HL-60 (cell line): ENCODE data around the gene KLK11.

ENCODE experiments used
- DNase-seq, 2 experiments: peaks; one replicate each; pipeline ENCODE4 v3.0.0-alpha.2; 2010 to 2020; ENCODE audit warnings: low read depth in 1 of 2, low spot score in 1 of 2
- H3K27ac ChIP-seq: fragments of 250-450 bp; sonication (Bioruptor Pico); replicated peaks from 2 replicates; pipeline ENCODE4 v1.5.1; 2020; ENCODE audit warnings: mild to moderate bottlenecking, moderate library complexity
- H3K27me3 ChIP-seq: fragments of 250-450 bp; sonication (Bioruptor Pico); 2 replicates; pipeline ENCODE4 v1.5.1; 2021; ENCODE audit warnings: mild to moderate bottlenecking, moderate library complexity; ENCODE audit not compliant: insufficient read depth, poor library complexity, severe bottlenecking
- H3K4me3 ChIP-seq: replicated peaks from 2 replicates; pipeline ENCODE4 v1.5.1; 2011; ENCODE audit warnings: mild to moderate bottlenecking, control low read depth, low read length; ENCODE audit not compliant: insufficient read depth
- CTCF ChIP-seq: IDR thresholded peaks from one replicate; pipeline ENCODE4 v1.5.1; 2011; ENCODE audit warnings: low read length, control low read depth, inconsistent platforms; ENCODE audit not compliant: insufficient read depth
- GABPA ChIP-seq: IDR thresholded peaks from 2 replicates; pipeline ENCODE4 v1.6.1; 2012; ENCODE audit warnings: low read depth
- POLR2AphosphoS5 ChIP-seq: IDR thresholded peaks from 2 replicates; pipeline ENCODE4 v1.6.1; 2012; ENCODE audit warnings: low read depth
- SPI1 ChIP-seq: IDR thresholded peaks from 2 replicates; pipeline ENCODE4 v1.6.1; 2012; ENCODE audit warnings: low read depth, mild to moderate bottlenecking, borderline replicate concordance
- TF ChIP-seq, protein P1 (sequence below): IDR thresholded peaks from 2 replicates; pipeline ENCODE4 v1.6.1; 2012; ENCODE audit warnings: low read depth; ENCODE audit not compliant: insufficient replicate concordance

KLK11 gene

GRCh38 chr19:51059715-51060114 is 33.3 kb upstream of the KLK11 start:
- no peak for DNase-seq
- Histone ChIP-seq H3K27me3 (peaks cover 6% of the 10 kb centered on the region), H3K4me3 (no peak overlapping the region), H3K27ac (no peak overlapping the region)
- TF ChIP-seq GABPA (no peak), CTCF (no peak), SPI1 (no peak), POLR2AphosphoS5 (no peak)
- TF ChIP-seq, protein P1, sequence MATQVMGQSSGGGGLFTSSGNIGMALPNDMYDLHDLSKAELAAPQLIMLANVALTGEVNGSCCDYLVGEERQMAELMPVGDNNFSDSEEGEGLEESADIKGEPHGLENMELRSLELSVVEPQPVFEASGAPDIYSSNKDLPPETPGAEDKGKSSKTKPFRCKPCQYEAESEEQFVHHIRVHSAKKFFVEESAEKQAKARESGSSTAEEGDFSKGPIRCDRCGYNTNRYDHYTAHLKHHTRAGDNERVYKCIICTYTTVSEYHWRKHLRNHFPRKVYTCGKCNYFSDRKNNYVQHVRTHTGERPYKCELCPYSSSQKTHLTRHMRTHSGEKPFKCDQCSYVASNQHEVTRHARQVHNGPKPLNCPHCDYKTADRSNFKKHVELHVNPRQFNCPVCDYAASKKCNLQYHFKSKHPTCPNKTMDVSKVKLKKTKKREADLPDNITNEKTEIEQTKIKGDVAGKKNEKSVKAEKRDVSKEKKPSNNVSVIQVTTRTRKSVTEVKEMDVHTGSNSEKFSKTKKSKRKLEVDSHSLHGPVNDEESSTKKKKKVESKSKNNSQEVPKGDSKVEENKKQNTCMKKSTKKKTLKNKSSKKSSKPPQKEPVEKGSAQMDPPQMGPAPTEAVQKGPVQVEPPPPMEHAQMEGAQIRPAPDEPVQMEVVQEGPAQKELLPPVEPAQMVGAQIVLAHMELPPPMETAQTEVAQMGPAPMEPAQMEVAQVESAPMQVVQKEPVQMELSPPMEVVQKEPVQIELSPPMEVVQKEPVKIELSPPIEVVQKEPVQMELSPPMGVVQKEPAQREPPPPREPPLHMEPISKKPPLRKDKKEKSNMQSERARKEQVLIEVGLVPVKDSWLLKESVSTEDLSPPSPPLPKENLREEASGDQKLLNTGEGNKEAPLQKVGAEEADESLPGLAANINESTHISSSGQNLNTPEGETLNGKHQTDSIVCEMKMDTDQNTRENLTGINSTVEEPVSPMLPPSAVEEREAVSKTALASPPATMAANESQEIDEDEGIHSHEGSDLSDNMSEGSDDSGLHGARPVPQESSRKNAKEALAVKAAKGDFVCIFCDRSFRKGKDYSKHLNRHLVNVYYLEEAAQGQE: no peak

- Histone ChIP-seq H3K27me3 (no peaks in the 10 kb centered on the region), H3K4me3 (no peak overlapping the region), H3K27ac (no peak overlapping the region)
- no peak for DNase-seq
- TF ChIP-seq SPI1 (no peak), CTCF (no peak), POLR2AphosphoS5 (no peak), GABPA (no peak)
- TF ChIP-seq, protein P1: no peak
Observed at GRCh38 chr19:51055866-51056265, 29.4 kb upstream of the KLK11 start.

DNA sequence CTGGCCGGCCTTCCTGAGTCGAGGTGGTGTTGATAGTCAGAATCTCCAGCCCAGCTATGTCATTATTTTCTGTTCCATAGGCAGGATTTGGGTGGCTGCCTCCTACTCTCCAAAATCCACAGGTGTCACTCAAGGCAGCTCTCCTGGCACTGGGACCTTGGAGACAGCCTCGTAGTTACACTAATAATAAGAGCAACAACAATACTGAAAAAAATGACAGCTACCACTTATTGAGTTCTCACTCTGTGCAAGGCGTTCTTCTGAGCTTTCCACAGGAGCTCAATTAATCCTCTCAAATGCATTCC is 20.6 kb upstream of the KLK11 start:
- peaks cover 6% of the 10 kb centered on the region for H3K27me3 ChIP-seq
- no peak overlapping the region for H3K4me3 ChIP-seq
- no peak overlapping the region for H3K27ac ChIP-seq
- no peak for DNase-seq
- TF ChIP-seq POLR2AphosphoS5: no peak
- no peak for TF ChIP-seq GABPA
- TF ChIP-seq SPI1: no peak
- TF ChIP-seq, protein P1: no peak
- no peak for TF ChIP-seq CTCF
